GM12878 (cell line): ENCODE data around the gene ANTXR1. TPM values are rescaled to one million over a fixed set of nuclear protein-coding genes. Genes with fewer than 3 reads are reported as not detected.

ENCODE experiments used
- ATAC-seq: fragments of 200-7000 bp; cut with Tn5 transposase; 3 replicates; pipeline ENCODE4 v1.9.1; 2020; ENCODE audit warnings: mild to moderate bottlenecking, moderate library complexity
- BruUV-seq: library from RNA; stranded (reverse); fragments of 400-500 nt; replicated peaks from 2 replicates; lab custom pipeline; 2021; lab: Mats Ljungman, UMichigan
- CTCF ChIA-PET: fragments of 300-600 bp; sonication (Branson Sonifier 250); formaldehyde crosslinking; extraction: SDS; loops from one replicate; lab custom pipeline; 2021; ENCODE audit warnings: inconsistent platforms; lab: Yijun Ruan, JAX
- POLR2A ChIA-PET: fragments of 350-600 bp; formaldehyde crosslinking; extraction: SDS; loops from one replicate; lab custom pipeline; 2021; ENCODE audit warnings: inconsistent platforms; lab: Charles Lee
- RAD21 ChIA-PET: fragments of 300-600 bp; sonication (Branson Sonifier 250); formaldehyde crosslinking; loops from one replicate; lab custom pipeline; 2023; ENCODE audit warnings: antibody characterized with exemption; ENCODE audit not compliant: unreplicated experiment; lab: Charles Lee
- SMC1A ChIA-PET: fragments of 300-600 bp; sonication (Branson Sonifier 250); formaldehyde crosslinking; loops from one replicate; lab custom pipeline; 2023; ENCODE audit not compliant: unreplicated experiment, uncharacterized antibody; lab: Charles Lee
- DNase-seq: peaks from one replicate; pipeline ENCODE4 v3.0.0-alpha.2; 2011; ENCODE audit warnings: low read depth, low spot score
- FAIRE-seq: peaks from 3 replicates; lab custom pipeline; 2011; peaks lifted over from hg19 to GRCh38; lab: Jason Lieb, UNC
- H2AFZ ChIP-seq: 2 replicates; pipeline ENCODE4 v1.6.0; 2011; ENCODE audit warnings: low read depth, low read length, control low read depth; ENCODE audit not compliant: control insufficient read depth
- H3K27ac ChIP-seq: 2 replicates; pipeline ENCODE4 v1.5.1; 2011; ENCODE audit warnings: control low read depth; ENCODE audit not compliant: control insufficient read depth, insufficient read depth
- H3K27me3 ChIP-seq, 2 experiments: replicated peaks in 1 of 2; 2 replicates each; pipeline versions ENCODE4 v1.6.0 to v1.6.1; 2011; ENCODE audit warnings: low read length in 1 of 2; ENCODE audit not compliant: control insufficient read depth in 2 of 2, insufficient read depth in 2 of 2
- H3K36me3 ChIP-seq, 2 experiments: 2 replicates each; pipeline ENCODE4 v1.5.1; 2011; ENCODE audit warnings: low read length in 1 of 2; ENCODE audit not compliant: control insufficient read depth in 2 of 2, insufficient read depth in 2 of 2
- H3K4me1 ChIP-seq: 2 replicates; pipeline ENCODE4 v1.6.1; 2011; ENCODE audit warnings: mild to moderate bottlenecking, low read length, moderate library complexity, mixed read lengths; ENCODE audit not compliant: control insufficient read depth, insufficient read depth
- H3K4me2 ChIP-seq: 2 replicates; pipeline ENCODE4 v1.6.0; 2011; ENCODE audit warnings: control low read depth; ENCODE audit not compliant: control insufficient read depth, insufficient read depth
- H3K4me3 ChIP-seq: fragments of 200-600 bp; sonication (generic); 2 replicates; pipeline ENCODE4 v1.5.1; 2016
- H3K79me2 ChIP-seq: 2 replicates; pipeline ENCODE4 v1.6.0; 2011; ENCODE audit warnings: low read length; ENCODE audit not compliant: control insufficient read depth, insufficient read depth
- H3K9ac ChIP-seq: 2 replicates; pipeline ENCODE4 v1.8.0; 2011; ENCODE audit warnings: low read length, control low read depth, mixed read lengths; ENCODE audit not compliant: control insufficient read depth, insufficient read depth
- H3K9me3 ChIP-seq: replicated peaks from 3 replicates; pipeline ENCODE4 v1.5.1; 2011; ENCODE audit warnings: mild to moderate bottlenecking, low read length; ENCODE audit not compliant: control insufficient read depth, insufficient read depth
- H4K20me1 ChIP-seq: 2 replicates; pipeline ENCODE4 v1.6.0; 2011; ENCODE audit not compliant: control insufficient read depth, insufficient read depth
- ATF7 ChIP-seq: fragments of 450-650 bp; IDR thresholded peaks from 2 replicates; pipeline ENCODE4 v1.6.1; 2016; ENCODE audit warnings: low read depth, mild to moderate bottlenecking
- BCL11A ChIP-seq: IDR thresholded peaks from 2 replicates; pipeline ENCODE4 v1.6.1; 2011; ENCODE audit warnings: low read depth, low read length
- BRCA1 ChIP-seq: IDR thresholded peaks from 2 replicates; pipeline ENCODE4 v1.6.1; 2011; ENCODE audit warnings: low read depth, low read length, improper control_type of control experiment
- CREB1 ChIP-seq: IDR thresholded peaks from 2 replicates; pipeline ENCODE4 v1.6.1; 2012; ENCODE audit warnings: low read depth, mild to moderate bottlenecking, inconsistent platforms
- EP300 ChIP-seq, 2 experiments: fragments of 150-350 bp in 1 of 2; IDR thresholded peaks; 2 replicates each; pipeline ENCODE4 v1.6.1; 2011 to 2012; ENCODE audit warnings: low read depth in 2 of 2, low read length in 2 of 2, borderline replicate concordance in 1 of 2, improper control_type of control experiment in 1 of 2, inconsistent platforms in 1 of 2; ENCODE audit not compliant: control insufficient read depth in 1 of 2
- JUND ChIP-seq: IDR thresholded peaks from 2 replicates; pipeline ENCODE4 v1.6.1; 2012; ENCODE audit warnings: low read depth, mild to moderate bottlenecking, low read length, improper control_type of control experiment, moderate library complexity
- LARP7 ChIP-seq: fragments of 450-650 bp; IDR thresholded peaks from 2 replicates; pipeline ENCODE4 v1.6.1; 2017; ENCODE audit warnings: mild to moderate bottlenecking
- MEF2A ChIP-seq: IDR thresholded peaks from 2 replicates; pipeline ENCODE4 v1.6.1; 2011; ENCODE audit warnings: low read depth, mild to moderate bottlenecking, low read length, moderate library complexity; ENCODE audit not compliant: insufficient read depth
- NFXL1 ChIP-seq: fragments of 450-650 bp; IDR thresholded peaks from 2 replicates; pipeline ENCODE4 v1.6.1; 2017; ENCODE audit warnings: antibody characterized with exemption, mild to moderate bottlenecking, borderline replicate concordance
- PML ChIP-seq: IDR thresholded peaks from 2 replicates; pipeline ENCODE4 v1.6.1; 2012; ENCODE audit warnings: low read length, inconsistent platforms
- POLR2AphosphoS2 ChIP-seq: IDR thresholded peaks from 2 replicates; pipeline ENCODE4 v1.6.1; 2011; ENCODE audit warnings: low read depth, mild to moderate bottlenecking, low read length, improper control_type of control experiment, moderate library complexity
- SIX5 ChIP-seq: IDR thresholded peaks from 2 replicates; pipeline ENCODE4 v1.6.1; 2011; ENCODE audit warnings: mild to moderate bottlenecking, low read depth, low read length, moderate library complexity; ENCODE audit not compliant: severe bottlenecking
- SPI1 ChIP-seq: IDR thresholded peaks from 2 replicates; pipeline ENCODE4 v1.6.1; 2011; ENCODE audit warnings: low read depth, mild to moderate bottlenecking, low read length, moderate library complexity, borderline replicate concordance; ENCODE audit not compliant: insufficient read depth
- SREBF2 ChIP-seq: IDR thresholded peaks from 2 replicates; pipeline ENCODE4 v1.6.1; 2012; ENCODE audit warnings: mild to moderate bottlenecking, low read length
- SRF ChIP-seq, 2 experiments: IDR thresholded peaks; 2 replicates each; pipeline ENCODE4 v1.6.1; 2011; ENCODE audit warnings: low read depth in 2 of 2, low read length in 2 of 2, mild to moderate bottlenecking in 1 of 2, moderate library complexity in 1 of 2
- TBL1XR1 ChIP-seq: IDR thresholded peaks from 2 replicates; pipeline ENCODE4 v1.6.1; 2012; ENCODE audit warnings: low read depth, low read length, improper control_type of control experiment
- TCF3 ChIP-seq: IDR thresholded peaks from 2 replicates; pipeline ENCODE4 v1.6.1; 2012; ENCODE audit warnings: low read depth, mild to moderate bottlenecking, low read length, borderline replicate concordance; ENCODE audit not compliant: insufficient read depth
- YBX1 ChIP-seq: fragments of 450-650 bp; IDR thresholded peaks from 2 replicates; pipeline ENCODE4 v1.6.1; 2016; ENCODE audit warnings: antibody characterized with exemption
- ZNF274 ChIP-seq: IDR thresholded peaks from one replicate; pipeline ENCODE4 v1.8.0; 2011; ENCODE audit not compliant: insufficient read length, insufficient read depth
- ZNF384 ChIP-seq: IDR thresholded peaks from 2 replicates; pipeline ENCODE4 v1.6.1; 2012; ENCODE audit warnings: low read depth, mild to moderate bottlenecking, low read length, improper control_type of control experiment, borderline replicate concordance
- WGBS: methylation state at CpG from one replicate; pipeline ENCODE4 v1.1.6; 2016; ENCODE audit warnings: low lambda C conversion rate; ENCODE audit not compliant: insufficient replicate concordance, insufficient coverage; ENCODE audit errors: missing lambda C conversion rate; 5-methylcytosine and 5-hydroxymethylcytosine counted together
- in situ Hi-C: fragments of 300-500 bp; cut with MboI; formaldehyde crosslinking; loops from 9 replicates; pipeline ENCODE4 v1.14.3; 2018; ENCODE audit warnings: mixed read lengths
- intact Hi-C: fragments of 100-400 bp; cut with micrococcal nuclease; formaldehyde crosslinking; loops from one replicate; pipeline ENCODE4 v1.14.2; 2022; ENCODE audit not compliant: unreplicated experiment
- polyA plus RNA-seq, 11 experiments: library from polyadenylated mRNA; depleted of rRNA in 4 of 11; unstranded in 6 of 11; stranded (reverse) in 5 of 11; fragments of >200 nt; fragmentation: Nextera tagmentation in 4 of 11; fragmentation: Illumina TruSeq in 1 of 11; extraction: Ambion mirVana in 4 of 11; extraction: Trizol in 1 of 11; gene quantifications; 1 replicate in 1 of 11; 2 replicates in 10 of 11; pipeline versions ENCODE4 v1.2.1 to v1.2.3, GENCODE V29; 2011 to 2016; ENCODE audit warnings: inconsistent platforms in 2 of 11, missing spikeins in 2 of 11, low read depth in 1 of 11
- total RNA-seq, 4 experiments: library from RNA; depleted of rRNA in 3 of 4; stranded (reverse); fragments of >200 nt in 3 of 4; fragmentation: Illumina TruSeq in 1 of 4; extraction: Trizol in 1 of 4; gene quantifications; 2 replicates each; pipeline versions ENCODE4 v1.2.1 to v1.2.3, GENCODE V29; 2013 to 2021
- TF ChIP-seq, protein P1 (sequence below): fragments of 450-650 bp; IDR thresholded peaks from 2 replicates; pipeline ENCODE4 v1.6.1; 2016; ENCODE audit warnings: mild to moderate bottlenecking, moderate library complexity, borderline replicate concordance

The ANTXR1 gene
- total and polyA plus RNA-seq, 10 of the 15 experiments (the other 5 are each of a cell fraction or from before 2014, with no cell fraction given) = 0.09 to 0.26 TPM; not detected in 8

DNA sequence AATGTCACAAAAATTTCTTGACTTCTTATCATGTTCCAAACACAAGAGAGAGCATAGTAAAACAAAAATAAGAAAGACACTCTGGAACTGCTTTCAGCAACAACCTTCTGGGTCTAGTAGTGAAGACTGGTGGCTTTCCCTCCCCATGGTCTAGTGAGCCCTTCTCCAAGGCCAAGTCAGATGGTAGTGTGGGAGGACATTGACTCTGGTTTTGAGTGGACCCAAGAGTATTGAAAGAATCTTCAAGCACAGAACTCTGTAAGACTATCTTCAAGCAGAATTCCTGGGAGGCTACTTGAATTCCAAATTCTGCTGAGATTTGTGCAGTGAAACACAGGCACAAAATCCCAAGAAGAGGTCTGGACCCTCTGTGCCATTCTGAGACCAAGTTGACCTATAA, 21.1 kb downstream of the ANTXR1 start (continued):
- TF ChIP-seq JUND (no peak), MEF2A (no peak), LARP7 (no peak), TBL1XR1 (no peak), SRF (IDR thresholded peaks at IDR 0.05; ENCODE audit: low read depth in 2 of 2, low read length in 2 of 2) (no peak), EP300 (IDR thresholded peaks at IDR 0.05; ENCODE audit: borderline replicate concordance in 1 of 2, control insufficient read depth in 1 of 2, low read depth in 2 of 2, low read length in 2 of 2) (no peak), BCL11A (no peak), CREB1 (no peak)
- TF ChIP-seq, protein P1, sequence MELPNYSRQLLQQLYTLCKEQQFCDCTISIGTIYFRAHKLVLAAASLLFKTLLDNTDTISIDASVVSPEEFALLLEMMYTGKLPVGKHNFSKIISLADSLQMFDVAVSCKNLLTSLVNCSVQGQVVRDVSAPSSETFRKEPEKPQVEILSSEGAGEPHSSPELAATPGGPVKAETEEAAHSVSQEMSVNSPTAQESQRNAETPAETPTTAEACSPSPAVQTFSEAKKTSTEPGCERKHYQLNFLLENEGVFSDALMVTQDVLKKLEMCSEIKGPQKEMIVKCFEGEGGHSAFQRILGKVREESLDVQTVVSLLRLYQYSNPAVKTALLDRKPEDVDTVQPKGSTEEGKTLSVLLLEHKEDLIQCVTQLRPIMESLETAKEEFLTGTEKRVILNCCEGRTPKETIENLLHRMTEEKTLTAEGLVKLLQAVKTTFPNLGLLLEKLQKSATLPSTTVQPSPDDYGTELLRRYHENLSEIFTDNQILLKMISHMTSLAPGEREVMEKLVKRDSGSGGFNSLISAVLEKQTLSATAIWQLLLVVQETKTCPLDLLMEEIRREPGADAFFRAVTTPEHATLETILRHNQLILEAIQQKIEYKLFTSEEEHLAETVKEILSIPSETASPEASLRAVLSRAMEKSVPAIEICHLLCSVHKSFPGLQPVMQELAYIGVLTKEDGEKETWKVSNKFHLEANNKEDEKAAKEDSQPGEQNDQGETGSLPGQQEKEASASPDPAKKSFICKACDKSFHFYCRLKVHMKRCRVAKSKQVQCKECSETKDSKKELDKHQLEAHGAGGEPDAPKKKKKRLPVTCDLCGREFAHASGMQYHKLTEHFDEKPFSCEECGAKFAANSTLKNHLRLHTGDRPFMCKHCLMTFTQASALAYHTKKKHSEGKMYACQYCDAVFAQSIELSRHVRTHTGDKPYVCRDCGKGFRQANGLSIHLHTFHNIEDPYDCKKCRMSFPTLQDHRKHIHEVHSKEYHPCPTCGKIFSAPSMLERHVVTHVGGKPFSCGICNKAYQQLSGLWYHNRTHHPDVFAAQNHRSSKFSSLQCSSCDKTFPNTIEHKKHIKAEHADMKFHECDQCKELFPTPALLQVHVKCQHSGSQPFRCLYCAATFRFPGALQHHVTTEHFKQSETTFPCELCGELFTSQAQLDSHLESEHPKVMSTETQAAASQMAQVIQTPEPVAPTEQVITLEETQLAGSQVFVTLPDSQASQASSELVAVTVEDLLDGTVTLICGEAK = no peak

DNA sequence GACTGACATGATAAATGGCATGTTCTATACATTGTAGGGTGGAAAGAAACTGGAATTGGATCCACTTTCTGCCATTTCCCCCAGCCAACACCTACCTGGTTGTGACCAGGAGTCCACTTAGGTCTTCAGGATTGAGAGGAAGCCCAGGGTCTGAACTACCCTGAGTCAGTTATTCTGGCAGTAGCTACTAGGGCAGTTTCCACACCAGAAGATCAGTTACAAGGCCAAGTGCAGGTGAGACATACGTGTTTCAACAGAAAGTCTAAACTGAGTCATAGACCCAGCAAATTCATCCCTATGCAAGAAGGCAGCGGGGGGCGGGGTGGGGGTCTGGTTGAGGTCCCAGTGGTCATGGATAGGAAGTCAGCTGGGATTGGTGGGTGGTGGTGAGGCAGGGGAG, 21.9 kb downstream of the ANTXR1 start:
- 4% methylated on average over 3 of the region's 3 CpGs for WGBS
- no peaks in the 10 kb centered on the region for H3K4me1 ChIP-seq
- in situ Hi-C loops (loop anchor here (5.0 kb wide), 1 partner anchor 262 kb away; no protein-coding TSS in a partner anchor), intact Hi-C loops (no loop called here)
- H2AFZ ChIP-seq = no peak overlapping the region
- H3K4me2 ChIP-seq = no peak overlapping the region
- no TSS peak for BruUV-seq
- ATAC-seq = no peak
- H3K9me3 ChIP-seq = no peaks in the 10 kb centered on the region
- POLR2A ChIA-PET = no interaction called here
- SMC1A ChIA-PET = no interaction called here
- H3K36me3 ChIP-seq = no peaks in the 10 kb centered on the region
- no peak for DNase-seq
- FAIRE-seq = no peak
- H3K27ac ChIP-seq = no peak overlapping the region
- H3K4me3 ChIP-seq = no peak overlapping the region
- no peaks in the 10 kb centered on the region for H3K79me2 ChIP-seq
- RAD21 ChIA-PET = no interaction called here
- H3K27me3 ChIP-seq = peaks cover 0 to 3% of the 10 kb centered on the region in 2 experiments; a peak in 2 of 4 replicates
- H4K20me1 ChIP-seq = no peaks in the 10 kb centered on the region
- CTCF ChIA-PET = no interaction called here
- H3K9ac ChIP-seq = no peak overlapping the region
- TF ChIP-seq BRCA1 (no peak), ZNF384 (no peak), YBX1 (no peak), PML (no peak), NFXL1 (no peak), ZNF274 (no peak), POLR2AphosphoS2 (no peak), ATF7 (no peak), SPI1 (no peak), SIX5 (no peak), TCF3 (no peak), SRF (IDR thresholded peaks at IDR 0.05; ENCODE audit: low read depth in 2 of 2, low read length in 2 of 2) (no peak), SREBF2 (no peak)
